ENCODE data around the gene CHPF.
A peak's percentile ranks its signal among the peaks of the same experiment; 100 is the strongest.

CHPF gene

GRCh38 chr2:219511547-219512325 is 31.9 kb downstream of the CHPF start:
- DNase-seq: no peak

- no peak for DNase-seq
These were observed 33.0 kb downstream of the CHPF start for GRCh38 chr2:219510512-219511135.

- DNase-seq: peak; percentile 41
These were observed 33.7 kb downstream of the CHPF start for GRCh38 chr2:219509780-219510511.

- DNase-seq: no peak
These were observed 34.4 kb downstream of the CHPF start for GRCh38 chr2:219508971-219509779.

GRCh38 chr2:219508444-219508734 is 35.2 kb downstream of the CHPF start:
- no peak for DNase-seq

- DNase-seq: no peak
These were observed 35.8 kb downstream of the CHPF start for GRCh38 chr2:219507581-219508443.

- DNase-seq: no peak
These were observed 36.6 kb downstream of the CHPF start for GRCh38 chr2:219506802-219507526.

- DNase-seq: no peak
These were observed 37.3 kb downstream of the CHPF start for GRCh38 chr2:219506153-219506801.

GRCh38 chr2:219505585-219505984 is 38.0 kb downstream of the CHPF start:
- no peak for DNase-seq

- DNase-seq: no peak
These were observed 41.0 kb downstream of the CHPF start for GRCh38 chr2:219502618-219503017.

GRCh38 chr2:219501849-219502248 is 41.8 kb downstream of the CHPF start:
- no peak for DNase-seq

GRCh38 chr2:219500135-219500534 is 43.5 kb downstream of the CHPF start:
- no peak for DNase-seq

- no peak for DNase-seq
These were observed 44.1 kb downstream of the CHPF start for GRCh38 chr2:219499555-219499954.

GRCh38 chr2:219499058-219499307 is 44.6 kb downstream of the CHPF start:
- no peak for DNase-seq

GRCh38 chr2:219498280-219499057 is 45.1 kb downstream of the CHPF start, which contains the start of gene GMPPA:
Gene GMPPA, plus strand, starts transcription at chr2:219498891. Its CDS starts 1,085 bp downstream, at chr2:219499976.
- peak; percentile 97 for DNase-seq

- DNase-seq: peak; percentile 68
These were observed 45.9 kb downstream of the CHPF start for GRCh38 chr2:219497495-219498279.

GRCh38 chr2:219496825-219497494 is 46.6 kb downstream of the CHPF start:
- DNase-seq: no peak

- no peak for DNase-seq
These were observed 47.3 kb downstream of the CHPF start for GRCh38 chr2:219496247-219496824.

Measured in CD4-positive, alpha-beta T cell treated with Interleukin-15 for 1 hour (primary cell).